Measurements from ENCODE around the gene PDGFA. TPM values are rescaled to one million over a fixed set of nuclear protein-coding genes. Genes with fewer than 3 reads are reported as not detected.

Gene PDGFA
- total and polyA plus RNA-seq, 11 donors: 11.8 to 50.9 (median 20.3) TPM

DNA sequence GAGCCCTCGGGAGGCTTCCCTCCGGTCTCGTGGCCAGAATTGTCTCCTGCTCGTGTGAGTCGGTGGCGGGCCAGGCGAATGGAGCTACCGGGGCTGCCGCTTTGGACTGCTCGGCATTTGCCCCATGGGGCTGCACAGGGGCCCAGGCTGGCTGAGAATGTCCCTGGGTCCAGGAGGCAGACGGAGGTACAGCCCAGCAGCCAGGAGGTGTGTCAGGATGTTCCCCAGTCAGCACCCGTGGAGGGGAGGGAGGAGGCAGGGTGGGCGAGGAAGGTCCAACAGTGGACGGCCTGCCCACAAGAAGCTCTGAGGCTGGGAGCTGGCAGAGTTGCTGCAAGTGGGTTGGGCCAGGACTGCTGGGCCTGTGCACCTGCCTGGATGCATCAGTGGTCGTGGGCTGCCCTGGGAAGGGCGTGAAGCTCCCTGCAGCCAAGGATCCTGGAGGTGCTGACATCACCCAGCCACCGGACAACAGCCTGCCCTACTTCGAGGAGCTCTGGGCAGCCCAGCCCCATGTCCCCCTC lies 46.4 kb downstream of the PDGFA start:
- TF ChIP-seq, protein P1, sequence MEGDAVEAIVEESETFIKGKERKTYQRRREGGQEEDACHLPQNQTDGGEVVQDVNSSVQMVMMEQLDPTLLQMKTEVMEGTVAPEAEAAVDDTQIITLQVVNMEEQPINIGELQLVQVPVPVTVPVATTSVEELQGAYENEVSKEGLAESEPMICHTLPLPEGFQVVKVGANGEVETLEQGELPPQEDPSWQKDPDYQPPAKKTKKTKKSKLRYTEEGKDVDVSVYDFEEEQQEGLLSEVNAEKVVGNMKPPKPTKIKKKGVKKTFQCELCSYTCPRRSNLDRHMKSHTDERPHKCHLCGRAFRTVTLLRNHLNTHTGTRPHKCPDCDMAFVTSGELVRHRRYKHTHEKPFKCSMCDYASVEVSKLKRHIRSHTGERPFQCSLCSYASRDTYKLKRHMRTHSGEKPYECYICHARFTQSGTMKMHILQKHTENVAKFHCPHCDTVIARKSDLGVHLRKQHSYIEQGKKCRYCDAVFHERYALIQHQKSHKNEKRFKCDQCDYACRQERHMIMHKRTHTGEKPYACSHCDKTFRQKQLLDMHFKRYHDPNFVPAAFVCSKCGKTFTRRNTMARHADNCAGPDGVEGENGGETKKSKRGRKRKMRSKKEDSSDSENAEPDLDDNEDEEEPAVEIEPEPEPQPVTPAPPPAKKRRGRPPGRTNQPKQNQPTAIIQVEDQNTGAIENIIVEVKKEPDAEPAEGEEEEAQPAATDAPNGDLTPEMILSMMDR (IDR thresholded peaks at IDR 0.05): no peak
- no peak for TF ChIP-seq POLR2A (IDR thresholded peaks at IDR 0.05)
- DNase-seq (peak in 3 of 5 donors; percentile 15 to 39 (median 21)), ATAC-seq (no peak)
- intact Hi-C loops (cut with DNase I): no loop called here
- Histone ChIP-seq H3K27me3 (no peaks in the 10 kb centered on the region), H3K4me1 (peaks cover 0 to 27% (median 12%) of the 10 kb centered on the region in 12 donors), H3K27ac (no peak overlapping the region), H3K4me3 (no peak overlapping the region), H3K9me3 (peaks cover 0 to 10% (median 5%) of the 10 kb centered on the region in 12 donors), H3K36me3 (no peaks in the 10 kb centered on the region)
- WGBS, 4 donors: 87 to 89% (median 88%) methylated on average over 7 to 18 of the region's 18 CpGs

DNA sequence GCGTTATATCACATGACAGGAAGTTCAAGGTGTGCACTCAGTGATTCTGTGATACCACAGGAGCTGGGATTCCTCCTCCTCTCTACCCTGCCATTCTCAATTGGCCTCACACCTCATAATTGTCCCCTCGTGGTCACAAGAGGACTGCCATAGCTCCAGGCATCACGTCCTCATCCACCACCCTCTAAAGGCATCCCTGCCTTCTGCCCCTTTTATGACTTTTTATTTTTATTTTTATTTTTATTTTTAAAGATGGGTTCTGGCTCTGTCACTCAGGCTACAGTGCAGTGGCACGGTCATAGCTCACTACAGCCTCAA lies 47.0 kb downstream of the PDGFA start:
- Histone ChIP-seq H3K36me3 (no peaks in the 10 kb centered on the region), H3K4me1 (peaks cover 0 to 27% (median 12%) of the 10 kb centered on the region in 12 donors), H3K27ac (peak overlapping the region in 3 of 12 donors; percentile 38 to 67 (median 47)), H3K27me3 (no peaks in the 10 kb centered on the region), H3K9me3 (peaks cover 0 to 10% (median 5%) of the 10 kb centered on the region in 12 donors), H3K4me3 (no peak overlapping the region)
- DNase-seq: no peak
- WGBS, 4 donors: 94 to 97% (median 96%) methylated on average over 4 of the region's 4 CpGs
- no peak for ATAC-seq
- TF ChIP-seq POLR2A (IDR thresholded peaks at IDR 0.05): no peak
- TF ChIP-seq, protein P1 (IDR thresholded peaks at IDR 0.05): no peak
- intact Hi-C loops (cut with DNase I): no loop called here

DNA sequence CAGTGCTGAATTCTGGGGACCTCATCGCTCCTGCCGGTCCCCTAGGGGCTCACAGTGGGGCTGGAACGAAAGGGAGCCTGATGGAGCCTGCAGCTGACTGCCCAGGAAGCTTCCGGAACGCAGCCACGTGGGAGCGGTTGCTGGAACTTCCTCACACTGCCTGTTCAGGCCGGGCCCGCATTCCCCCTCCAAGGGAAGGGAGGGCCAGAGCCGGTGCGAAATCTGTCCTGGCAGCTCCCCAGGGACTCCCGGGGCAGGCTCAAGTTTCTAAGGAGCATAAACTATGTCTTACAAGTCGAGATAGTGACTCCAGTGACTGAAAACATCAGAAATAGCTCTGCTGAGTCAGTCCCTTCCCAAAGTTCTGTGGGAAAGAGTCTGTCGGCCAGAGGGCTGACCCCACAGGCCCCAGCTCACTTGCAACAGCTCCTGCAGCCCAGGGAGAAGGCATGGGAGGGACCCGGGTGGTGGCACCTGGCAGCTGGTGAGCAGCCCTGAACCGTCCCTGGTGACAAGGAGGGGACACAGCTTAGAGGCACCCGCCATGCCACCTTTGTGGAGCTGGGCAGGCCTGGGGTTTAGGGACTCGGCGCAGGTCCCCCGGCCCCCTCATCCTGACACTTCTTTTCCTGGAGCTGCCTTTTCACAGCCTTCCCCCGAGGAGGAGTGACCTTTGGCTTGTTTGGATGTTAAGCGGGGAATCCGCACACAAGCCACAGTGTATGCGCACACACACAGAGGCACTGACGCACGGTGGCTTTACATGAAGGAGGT lies 47.6 kb downstream of the PDGFA start:
- TF ChIP-seq, protein P1 (IDR thresholded peaks at IDR 0.05): no peak
- TF ChIP-seq POLR2A (IDR thresholded peaks at IDR 0.05): no peak
- no peak overlapping the region for H3K4me3 ChIP-seq
- ATAC-seq (peak; percentile 63 to 91 (median 80)), DNase-seq (peak; percentile 85 to 90 (median 87))
- no peaks in the 10 kb centered on the region for H3K27me3 ChIP-seq
- H3K27ac ChIP-seq: peak overlapping the region in 8 of 12 donors; percentile 30 to 67 (median 48)
- 39 to 54% (median 48%) methylated on average over 10 to 26 of the region's 26 CpGs for WGBS, 4 donors
- peaks cover 0 to 10% (median 5%) of the 10 kb centered on the region in 12 donors for H3K9me3 ChIP-seq
- H3K4me1 ChIP-seq: peaks cover 0 to 27% (median 12%) of the 10 kb centered on the region in 12 donors
- intact Hi-C loops (cut with DNase I): no loop called here
- no peaks in the 10 kb centered on the region for H3K36me3 ChIP-seq

DNA sequence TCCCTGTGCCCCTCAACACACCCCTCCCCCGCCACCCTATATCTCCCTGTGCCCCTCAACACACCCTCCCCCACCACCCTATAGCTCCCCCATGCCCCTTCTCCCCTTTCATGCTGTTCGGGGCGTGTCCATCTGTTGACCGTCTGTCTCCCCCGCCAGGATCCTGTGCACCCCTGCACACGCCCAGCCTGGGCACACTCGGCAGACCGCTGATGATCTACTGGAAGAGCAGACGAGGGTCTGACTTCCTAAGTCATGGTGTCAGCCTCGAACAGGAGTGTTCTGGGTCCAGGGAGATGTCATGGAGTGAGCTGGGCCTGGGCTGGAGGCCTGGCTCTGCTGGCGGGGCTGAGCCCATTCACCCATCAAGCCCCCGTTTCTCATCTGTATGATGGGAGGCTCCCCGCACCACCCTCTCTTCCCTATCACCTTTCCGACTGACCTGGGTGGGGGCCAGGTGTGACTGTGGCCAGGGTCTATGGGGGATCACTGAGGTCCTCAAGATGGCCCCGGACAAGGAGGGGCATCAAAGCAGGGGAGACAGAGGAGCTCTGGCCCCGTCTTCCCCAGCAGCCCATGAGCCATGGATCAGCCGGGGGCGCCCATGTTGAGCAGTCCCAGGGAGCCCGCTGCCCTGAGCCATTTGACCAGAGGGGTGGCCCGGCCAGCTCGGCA lies 48.3 kb downstream of the PDGFA start:
- no peaks in the 10 kb centered on the region for H3K36me3 ChIP-seq

More for the DNA sequence above, 48.3 kb downstream of the PDGFA start:
- peaks cover 0 to 10% (median 5%) of the 10 kb centered on the region in 12 donors for H3K9me3 ChIP-seq
- WGBS, 4 donors: 63 to 76% (median 71%) methylated on average over 13 to 20 of the region's 21 CpGs
- H3K4me1 ChIP-seq: peaks cover 0 to 27% (median 12%) of the 10 kb centered on the region in 12 donors
- peak in 2 of 5 donors; percentile 4 to 28 for DNase-seq
- ATAC-seq: no peak
- TF ChIP-seq, protein P1 (IDR thresholded peaks at IDR 0.05): no peak
- TF ChIP-seq POLR2A (IDR thresholded peaks at IDR 0.05): no peak
- intact Hi-C loops (cut with DNase I): no loop called here
- H3K4me3 ChIP-seq: no peak overlapping the region
- peak overlapping the region in 9 of 12 donors; percentile 11 to 63 (median 38) for H3K27ac ChIP-seq
- no peaks in the 10 kb centered on the region for H3K27me3 ChIP-seq
